HG03045 (cell line): ENCODE measurements around the gene HBA2.
"Not testable (repeated sequence)": the region's sequence is repeated elsewhere in the genome, so short reads cannot be mapped to it uniquely, and the experiment has no call there.

Experiments used
- ATAC-seq: cut with Tn5 transposase; IDR thresholded peaks from one replicate; pipeline ENCODE4 v1.9.1; 2021; ENCODE audit warnings: mild to moderate bottlenecking, moderate library complexity; ENCODE audit not compliant: unreplicated experiment

The HBA2 gene

GRCh38 chr16:172374-172941 is at the start of gene HBA2:
TSS of gene HBA2 (plus strand) at chr16:172876. CDS start at chr16:172913, 37 bp downstream.
- not testable (repeated sequence) for ATAC-seq

- ATAC-seq: not testable (repeated sequence)
These were observed 48.9 kb upstream of the HBA2 start for GRCh38 chr16:123558-124350.

- no peak for ATAC-seq
These were observed 47.7 kb upstream of the HBA2 start for GRCh38 chr16:125011-125410.

- no peak for ATAC-seq
These were observed 43.6 kb upstream of the HBA2 start for GRCh38 chr16:129075-129474.

GRCh38 chr16:130533-131173 is 42.0 kb upstream of the HBA2 start:
- ATAC-seq: no peak

- ATAC-seq: no peak
These were observed 40.6 kb upstream of the HBA2 start for GRCh38 chr16:132120-132519.

GRCh38 chr16:133716-134115 is 39.0 kb upstream of the HBA2 start:
- ATAC-seq: no peak

GRCh38 chr16:138049-138417 is 34.6 kb upstream of the HBA2 start:
- no peak for ATAC-seq

- no peak for ATAC-seq
These were observed 32.4 kb upstream of the HBA2 start for GRCh38 chr16:140175-140857.

- ATAC-seq: no peak
These were observed 30.2 kb upstream of the HBA2 start for GRCh38 chr16:142405-142967.

- ATAC-seq: no peak
These were observed 29.6 kb upstream of the HBA2 start for GRCh38 chr16:143047-143446.

- no peak for ATAC-seq
These were observed 29.2 kb upstream of the HBA2 start for GRCh38 chr16:143456-143855.

GRCh38 chr16:144797-145252 is 27.9 kb upstream of the HBA2 start:
- no peak for ATAC-seq

GRCh38 chr16:146646-147045 is 26.0 kb upstream of the HBA2 start:
- no peak for ATAC-seq

- no peak for ATAC-seq
These were observed 23.5 kb upstream of the HBA2 start for GRCh38 chr16:149024-149660.

- ATAC-seq: no peak
These were observed 20.2 kb upstream of the HBA2 start, which contains the start of gene HBZ for GRCh38 chr16:152141-153128. TSS of gene HBZ (plus strand) at chr16:152644. CDS start at chr16:152910, 266 bp downstream.

- ATAC-seq: not testable (repeated sequence)
These were observed 19.6 kb upstream of the HBA2 start for GRCh38 chr16:153129-153521.

GRCh38 chr16:153550-154216 is 19.0 kb upstream of the HBA2 start:
- ATAC-seq: not testable (repeated sequence)
